ENCODE data around the gene TRAT1. TPM values are rescaled to one million over a fixed set of nuclear protein-coding genes. Genes with fewer than 3 reads are reported as not detected.

The TRAT1 gene
- total and polyA plus RNA-seq, 2 donors (not counting 3 experiments of a cell fraction or from before 2014, with no cell fraction given): not detected

- H3K27me3 ChIP-seq (ENCODE audit: control insufficient read depth in 2 of 2, insufficient read depth in 2 of 2, low read length in 2 of 2): no peaks in the 10 kb centered on the region
- no peaks in the 10 kb centered on the region for H3K4me1 ChIP-seq (ENCODE audit: control insufficient read depth, extremely low read depth, insufficient read depth, low read length)
- no peak overlapping the region for H3K4me3 ChIP-seq (replicated peaks in 1 of 3; ENCODE audit: insufficient read depth in 1 of 3, low read depth in 1 of 3, low read length in 3 of 3)
- no peak for DNase-seq (ENCODE audit: low read depth, low spot score)
- H3K9me3 ChIP-seq (replicated peaks; ENCODE audit: control insufficient read depth, insufficient read depth, low read length): no peaks in the 10 kb centered on the region
- POLR2A ChIA-PET: no interaction called here
- TF ChIP-seq MAX (IDR thresholded peaks at IDR 0.05; ENCODE audit: insufficient read depth, insufficient read length): no peak
- TF ChIP-seq JUN (IDR thresholded peaks at IDR 0.05; ENCODE audit: borderline replicate concordance, insufficient read depth, insufficient read length, low read depth): no peak
- TF ChIP-seq GATA2 (IDR thresholded peaks at IDR 0.05; ENCODE audit: insufficient read depth, insufficient read length, low read depth, low read length): no peak
- no peak for TF ChIP-seq POLR2AphosphoS5 (IDR thresholded peaks at IDR 0.05; ENCODE audit: insufficient read depth, low read depth, low read length)
- no peak for TF ChIP-seq POLR2A (IDR thresholded peaks at IDR 0.05; ENCODE audit: low read depth, low read length)
- TF ChIP-seq EZH2 (IDR thresholded peaks at IDR 0.05; ENCODE audit: borderline replicate concordance, low read depth, low read length, severe bottlenecking): no peak
- BruUV-seq (replicated peaks): no TSS peak
- H2AFZ ChIP-seq (ENCODE audit: low read depth, low read length): no peak overlapping the region
- no peak overlapping the region for H3K9ac ChIP-seq (replicated peaks; ENCODE audit: extremely low read depth, insufficient read depth, low read length)
- CTCF ChIA-PET: no interaction called here
- H3K79me2 ChIP-seq (ENCODE audit: control insufficient read depth, insufficient read depth, low read length): no peaks in the 10 kb centered on the region
- dilution Hi-C loops (cut with MboI; ENCODE audit: extremely low pct_ligation_motif_present, low sequenced_read_pairs) (no loop called here), intact Hi-C loops (cut with micrococcal nuclease) (no loop called here)
- H3K36me3 ChIP-seq (ENCODE audit: control insufficient read depth in 2 of 2, extremely low read depth in 1 of 2, insufficient read depth in 2 of 2, low read length in 2 of 2): no peaks in the 10 kb centered on the region
- H4K20me1 ChIP-seq (replicated peaks; ENCODE audit: control insufficient read depth, extremely low read depth, insufficient read depth, low read length): no peaks in the 10 kb centered on the region
- no peaks in the 10 kb centered on the region for H3K9me1 ChIP-seq (replicated peaks; ENCODE audit: control insufficient read depth, extremely low read depth, insufficient read depth, low read length)
- no peak overlapping the region for H3K27ac ChIP-seq (ENCODE audit: insufficient read depth, low read depth, low read length)
- FAIRE-seq: no peak
- no peak overlapping the region for H3K4me2 ChIP-seq (ENCODE audit: insufficient read depth, low read length)
These were observed 65.2 kb downstream of the TRAT1 start for GRCh38 chr3:108887777-108888176.

GRCh38 chr3:108891833-108892232, 69.2 kb downstream of the TRAT1 start:
- Histone ChIP-seq H3K27ac (ENCODE audit: insufficient read depth, low read depth, low read length) (no peak overlapping the region), H3K4me3 (replicated peaks in 1 of 3; ENCODE audit: insufficient read depth in 1 of 3, low read depth in 1 of 3, low read length in 3 of 3) (no peak overlapping the region), H2AFZ (ENCODE audit: low read depth, low read length) (no peak overlapping the region), H3K27me3 (ENCODE audit: control insufficient read depth in 2 of 2, insufficient read depth in 2 of 2, low read length in 2 of 2) (no peaks in the 10 kb centered on the region), H3K4me1 (ENCODE audit: control insufficient read depth, extremely low read depth, insufficient read depth, low read length) (no peaks in the 10 kb centered on the region), H4K20me1 (replicated peaks; ENCODE audit: control insufficient read depth, extremely low read depth, insufficient read depth, low read length) (no peaks in the 10 kb centered on the region), H3K9me3 (replicated peaks; ENCODE audit: control insufficient read depth, insufficient read depth, low read length) (no peaks in the 10 kb centered on the region), H3K79me2 (ENCODE audit: control insufficient read depth, insufficient read depth, low read length) (no peaks in the 10 kb centered on the region), H3K9me1 (replicated peaks; ENCODE audit: control insufficient read depth, extremely low read depth, insufficient read depth, low read length) (no peaks in the 10 kb centered on the region), H3K9ac (replicated peaks; ENCODE audit: extremely low read depth, insufficient read depth, low read length) (no peak overlapping the region), H3K36me3 (ENCODE audit: control insufficient read depth in 2 of 2, extremely low read depth in 1 of 2, insufficient read depth in 2 of 2, low read length in 2 of 2) (no peaks in the 10 kb centered on the region), H3K4me2 (ENCODE audit: insufficient read depth, low read length) (no peak overlapping the region)
- FAIRE-seq (no peak), DNase-seq (ENCODE audit: low read depth, low spot score) (no peak)
- intact Hi-C loops (cut with micrococcal nuclease) (no loop called here), dilution Hi-C loops (cut with MboI; ENCODE audit: extremely low pct_ligation_motif_present, low sequenced_read_pairs) (no loop called here)
- no TSS peak for BruUV-seq (replicated peaks)
- TF ChIP-seq JUN (IDR thresholded peaks at IDR 0.05; ENCODE audit: borderline replicate concordance, insufficient read depth, insufficient read length, low read depth) (no peak), CTCF (IDR thresholded peaks at IDR 0.05; ENCODE audit: extremely low read depth in 1 of 2, insufficient read depth in 1 of 2, low read depth in 1 of 2, low read length in 2 of 2) (no peak), EZH2 (IDR thresholded peaks at IDR 0.05; ENCODE audit: borderline replicate concordance, low read depth, low read length, severe bottlenecking) (no peak), FOS (IDR thresholded peaks at IDR 0.05; ENCODE audit: borderline replicate concordance, insufficient read depth, low read length) (no peak), MAX (IDR thresholded peaks at IDR 0.05; ENCODE audit: insufficient read depth, insufficient read length) (no peak), POLR2AphosphoS5 (IDR thresholded peaks at IDR 0.05; ENCODE audit: insufficient read depth, low read depth, low read length) (no peak), GATA2 (IDR thresholded peaks at IDR 0.05; ENCODE audit: insufficient read depth, insufficient read length, low read depth, low read length) (no peak), POLR2A (IDR thresholded peaks at IDR 0.05; ENCODE audit: low read depth, low read length) (no peak), MYC (IDR thresholded peaks at IDR 0.05; ENCODE audit: low read depth, low read length) (no peak)
- ChIA-PET POLR2A (no interaction called here), CTCF (interaction anchor here (0.7 kb wide), 1 partner anchor 23 kb away, joined by 4 read pairs; no protein-coding TSS in a partner anchor)

Measured in endothelial cell of umbilical vein (primary cell).